HepG2 (cell line): ENCODE results near the gene SHE. TPM values are rescaled to one million over a fixed set of nuclear protein-coding genes. Genes with fewer than 3 reads are reported as not detected.

ENCODE experiments used
- ARNTL ChIP-seq: sonication (generic); formaldehyde crosslinking; IDR thresholded peaks from 2 replicates; pipeline ENCODE4 v1.4.0; 2020; ENCODE audit warnings: mild to moderate bottlenecking, missing genetic modification reagents
- CCAR2 ChIP-seq: fragments of 200-400 bp; formaldehyde crosslinking; optimal IDR thresholded peaks from 2 replicates; pipeline ENCODE3; 2018; ENCODE audit warnings: low read depth, mild to moderate bottlenecking, low read length, moderate library complexity
- CHCHD3 ChIP-seq: sonication (generic); formaldehyde crosslinking; IDR thresholded peaks from 2 replicates; pipeline ENCODE4 v1.8.0; 2022; ENCODE audit warnings: mild to moderate bottlenecking, missing genetic modification reagents, moderate library complexity
- DR1 ChIP-seq: sonication (generic); formaldehyde crosslinking; IDR thresholded peaks from 2 replicates; pipeline ENCODE4 v1.8.0; 2021; ENCODE audit warnings: mild to moderate bottlenecking, missing genetic modification reagents, inconsistent platforms
- DZIP1 ChIP-seq: sonication (generic); formaldehyde crosslinking; IDR thresholded peaks from 2 replicates; pipeline ENCODE4 v1.5.0; 2020; ENCODE audit warnings: mild to moderate bottlenecking, missing genetic modification reagents
- EZH2 ChIP-seq: conservative IDR thresholded peaks from 2 replicates; pipeline ENCODE4 v1.6.1; 2012; ENCODE audit warnings: mild to moderate bottlenecking, low read depth, low read length, moderate library complexity
- FLYWCH1 ChIP-seq: sonication (generic); formaldehyde crosslinking; IDR thresholded peaks from 2 replicates; pipeline ENCODE4 v1.8.1; 2023; ENCODE audit warnings: mild to moderate bottlenecking, missing genetic modification reagents
- GATA4 ChIP-seq: sonication (generic); IDR thresholded peaks from 2 replicates; pipeline ENCODE4 v1.6.1; 2016; ENCODE audit warnings: antibody characterized with exemption, low read depth, borderline replicate concordance
- HOXA9 ChIP-seq: sonication (generic); formaldehyde crosslinking; IDR thresholded peaks from 2 replicates; pipeline ENCODE4 v1.8.1; 2022; ENCODE audit warnings: missing genetic modification reagents, mild to moderate bottlenecking, moderate library complexity, borderline replicate concordance
- MTERF4 ChIP-seq: sonication (generic); formaldehyde crosslinking; IDR thresholded peaks from 2 replicates; pipeline ENCODE4 v1.8.0; 2023; ENCODE audit warnings: mild to moderate bottlenecking, missing genetic modification reagents
- NFRKB ChIP-seq: fragments of 450-650 bp; IDR thresholded peaks from 2 replicates; pipeline ENCODE4 v1.6.1; 2017
- NFYC ChIP-seq: IDR thresholded peaks from 2 replicates; pipeline ENCODE4 v1.6.1; 2016; ENCODE audit warnings: missing genetic modification reagents, missing compliant biosample characterization
- NR2F1 ChIP-seq, 2 experiments: fragments of 450-650 bp in 1 of 2; formaldehyde crosslinking in 1 of 2; IDR thresholded peaks; 2 replicates each; pipeline versions ENCODE4 v1.5.0 to v1.6.1; 2016 to 2020; ENCODE audit warnings: mild to moderate bottlenecking in 1 of 2, missing compliant biosample characterization in 1 of 2, missing genetic modification reagents in 1 of 2, moderate library complexity in 1 of 2
- RARA ChIP-seq: IDR thresholded peaks from 2 replicates; pipeline ENCODE4 v1.6.1; 2016; ENCODE audit warnings: missing genetic modification reagents, missing compliant biosample characterization
- SALL1 ChIP-seq: sonication (generic); formaldehyde crosslinking; IDR thresholded peaks from 2 replicates; pipeline ENCODE4 v1.8.0; 2022; ENCODE audit warnings: mild to moderate bottlenecking, missing genetic modification reagents
- SAP130 ChIP-seq: IDR thresholded peaks from 2 replicates; pipeline ENCODE4 v1.6.1; 2016; ENCODE audit warnings: low read depth
- SMARCC2 ChIP-seq: fragments of 450-650 bp; IDR thresholded peaks from 2 replicates; pipeline ENCODE4 v1.6.1; 2017; ENCODE audit warnings: antibody characterized with exemption, mild to moderate bottlenecking
- SOX5 ChIP-seq: IDR thresholded peaks from 2 replicates; pipeline ENCODE4 v1.6.1; 2016; ENCODE audit warnings: borderline replicate concordance
- ZNF12 ChIP-seq: sonication (generic); formaldehyde crosslinking; IDR thresholded peaks from 2 replicates; pipeline ENCODE4 v1.5.0; 2020; ENCODE audit warnings: missing genetic modification reagents
- ZNF18 ChIP-seq: sonication (generic); formaldehyde crosslinking; IDR thresholded peaks from 2 replicates; pipeline ENCODE4 v1.8.0; 2022; ENCODE audit warnings: mild to moderate bottlenecking, missing genetic modification reagents; ENCODE audit not compliant: insufficient replicate concordance
- ZNF20 ChIP-seq: sonication (generic); formaldehyde crosslinking; IDR thresholded peaks from 2 replicates; pipeline ENCODE4 v1.4.0; 2020; ENCODE audit warnings: mild to moderate bottlenecking, moderate library complexity, missing genetic modification reagents
- ZNF496 ChIP-seq: sonication (generic); formaldehyde crosslinking; IDR thresholded peaks from 2 replicates; pipeline ENCODE4 v1.8.1; 2023; ENCODE audit warnings: mild to moderate bottlenecking, moderate library complexity, missing genetic modification reagents; ENCODE audit not compliant: insufficient replicate concordance
- ZNF569 ChIP-seq: sonication (generic); formaldehyde crosslinking; IDR thresholded peaks from 2 replicates; pipeline ENCODE4 v1.5.0; 2020; ENCODE audit warnings: mild to moderate bottlenecking, missing genetic modification reagents, moderate library complexity, borderline replicate concordance
- ZNF577 ChIP-seq: sonication (generic); formaldehyde crosslinking; IDR thresholded peaks from 2 replicates; pipeline ENCODE4 v1.4.0; 2020; ENCODE audit warnings: mild to moderate bottlenecking, low read depth, missing genetic modification reagents, borderline replicate concordance
- ZNF746 ChIP-seq: sonication (generic); formaldehyde crosslinking; IDR thresholded peaks from 2 replicates; pipeline ENCODE4 v1.8.0; 2022; ENCODE audit warnings: mild to moderate bottlenecking, missing genetic modification reagents
- ZNF839 ChIP-seq: sonication (generic); formaldehyde crosslinking; IDR thresholded peaks from 2 replicates; pipeline ENCODE4 v1.4.0; 2020; ENCODE audit warnings: missing genetic modification reagents, mild to moderate bottlenecking, borderline replicate concordance
- ZNF841 ChIP-seq: sonication (generic); formaldehyde crosslinking; IDR thresholded peaks from 2 replicates; pipeline ENCODE4 v1.8.1; 2023; ENCODE audit warnings: missing genetic modification reagents, borderline replicate concordance
- polyA plus RNA-seq, 8 experiments: library from polyadenylated mRNA; depleted of rRNA in 3 of 8; stranded (reverse) in 7 of 8; unstranded in 1 of 8; fragments of >200 nt; fragmentation: Illumina TruSeq in 4 of 8; extraction: Trizol in 4 of 8; gene quantifications; 2 replicates each; pipeline versions ENCODE4 v1.2.1 to v1.2.3, GENCODE V29; 2011 to 2016; ENCODE audit warnings: low read depth in 4 of 8, missing spikeins in 1 of 8, mixed read lengths in 1 of 8; ENCODE audit not compliant: insufficient read depth in 1 of 8
- total RNA-seq, 5 experiments: library from RNA; depleted of rRNA; stranded (reverse); fragments of >200 nt; fragmentation: Illumina TruSeq; extraction: Trizol; gene quantifications; 2 replicates each; pipeline ENCODE4 v1.2.3, GENCODE V29; 2016; ENCODE audit warnings: low read depth in 1 of 5

SHE gene
- total and polyA plus RNA-seq, 2 of the 13 experiments (the other 11 are each of a cell fraction or from before 2014, with no cell fraction given) = not detected

GRCh38 chr1:154469844-154470560, 32.2 kb downstream of the SHE start (continued):
- no peak for TF ChIP-seq NR2F1 (CRISPR knock-in tag; IDR thresholded peaks at IDR 0.05)
- TF ChIP-seq HOXA9 = no peak
- TF ChIP-seq ZNF496 (CRISPR knock-in tag) = no peak
- TF ChIP-seq GATA4 = no peak
- no peak for TF ChIP-seq NFYC (CRISPR knock-in tag)
- no peak for TF ChIP-seq ARNTL (CRISPR knock-in tag)
- TF ChIP-seq ZNF569 (CRISPR knock-in tag) = no peak
- TF ChIP-seq DR1 = no peak
- no peak for TF ChIP-seq SMARCC2
- TF ChIP-seq RARA (CRISPR knock-in tag) = peak; percentile 28; the same call in 1 of the 2 replicates
- TF ChIP-seq CHCHD3 (CRISPR knock-in tag) = no peak
- no peak for TF ChIP-seq ZNF839 (CRISPR knock-in tag)
- peak; percentile 45 for TF ChIP-seq SALL1 (CRISPR knock-in tag)
- peak; percentile 51; the same call in 1 of the 2 replicates for TF ChIP-seq SOX5 (CRISPR knock-in tag)
- no peak for TF ChIP-seq NFRKB
- no peak for TF ChIP-seq ZNF12 (CRISPR knock-in tag)
- TF ChIP-seq DZIP1 (CRISPR knock-in tag) = no peak
- no peak for TF ChIP-seq FLYWCH1
- no peak for TF ChIP-seq ZNF841 (CRISPR knock-in tag)
- TF ChIP-seq ZNF20 = no peak
- peak; percentile 63 for TF ChIP-seq SAP130 (CRISPR knock-in tag)
- TF ChIP-seq ZNF577 (CRISPR knock-in tag) = no peak
- no peak for TF ChIP-seq ZNF18 (CRISPR knock-in tag)
- no peak for TF ChIP-seq ZNF746 (CRISPR knock-in tag)
- no peak for TF ChIP-seq MTERF4 (CRISPR knock-in tag)
- TF ChIP-seq EZH2 = no peak
- no peak for TF ChIP-seq CCAR2
